HG03097 (cell line): ENCODE data around the gene SPEG.
"Not testable (repeated sequence)": the region's sequence is repeated elsewhere in the genome, so short reads cannot be mapped to it uniquely, and the experiment has no call there.

ENCODE experiments used
- ATAC-seq: cut with Tn5 transposase; IDR thresholded peaks from one replicate; pipeline ENCODE4 v1.9.1; 2021; ENCODE audit not compliant: unreplicated experiment, low FRiP score

Gene SPEG

GRCh38 chr2:219404291-219404910, 30.2 kb upstream of the SPEG start:
- no peak for ATAC-seq

- ATAC-seq = no peak
These were observed 29.7 kb upstream of the SPEG start for GRCh38 chr2:219404954-219405353.

GRCh38 chr2:219405451-219405850, 29.2 kb upstream of the SPEG start:
- no peak for ATAC-seq

GRCh38 chr2:219405958-219406860, 28.4 kb upstream of the SPEG start:
- no peak for ATAC-seq

GRCh38 chr2:219406861-219407230, 27.8 kb upstream of the SPEG start:
- ATAC-seq = no peak

GRCh38 chr2:219407343-219407742, 27.3 kb upstream of the SPEG start:
- ATAC-seq = not testable (repeated sequence)

- no peak for ATAC-seq
These were observed 26.4 kb upstream of the SPEG start for GRCh38 chr2:219408204-219408603.

- no peak for ATAC-seq
These were observed 26.0 kb upstream of the SPEG start for GRCh38 chr2:219408631-219409030.

GRCh38 chr2:219409619-219410018, 25.0 kb upstream of the SPEG start:
- ATAC-seq = no peak

- ATAC-seq = no peak
These were observed 24.3 kb upstream of the SPEG start for GRCh38 chr2:219410390-219410789.

GRCh38 chr2:219414857-219415256, 19.8 kb upstream of the SPEG start:
- ATAC-seq = no peak

GRCh38 chr2:219415580-219416234, 18.9 kb upstream of the SPEG start:
- no peak for ATAC-seq

GRCh38 chr2:219416235-219416602, 18.4 kb upstream of the SPEG start:
- no peak for ATAC-seq

- no peak for ATAC-seq
These were observed 17.7 kb upstream of the SPEG start for GRCh38 chr2:219416938-219417337.

GRCh38 chr2:219417374-219417773, 17.3 kb upstream of the SPEG start:
- ATAC-seq = no peak

- ATAC-seq = no peak
These were observed 16.3 kb upstream of the SPEG start, which contains the start of gene DES for GRCh38 chr2:219418155-219419011. Gene DES (plus strand): TSS chr2:219418377. CDS start chr2:219418463, 86 bp downstream.

- no peak for ATAC-seq
These were observed 15.7 kb upstream of the SPEG start for GRCh38 chr2:219419012-219419324.

- ATAC-seq = no peak
These were observed 15.1 kb upstream of the SPEG start for GRCh38 chr2:219419331-219420197.

GRCh38 chr2:219420687-219421086, 14.0 kb upstream of the SPEG start:
- no peak for ATAC-seq

GRCh38 chr2:219421323-219421722, 13.3 kb upstream of the SPEG start:
- no peak for ATAC-seq
